PFSK-1 (cell line): ENCODE measurements around the gene ETFA.

Experiments used
- FOXP2 ChIP-seq: optimal IDR thresholded peaks from 2 replicates; pipeline ENCODE3; 2011; ENCODE audit warnings: borderline replicate concordance, control low read depth, inconsistent platforms; ENCODE audit not compliant: insufficient read depth; ENCODE audit errors: extremely low read length, extremely low read depth
- POLR2AphosphoS5 ChIP-seq: IDR thresholded peaks from 2 replicates; pipeline ENCODE4 v1.6.1; 2012; ENCODE audit warnings: low read depth, mild to moderate bottlenecking, control low read depth, low read length, moderate library complexity
- SIN3A ChIP-seq: IDR thresholded peaks from 2 replicates; pipeline ENCODE4 v1.6.1; 2012; ENCODE audit warnings: mild to moderate bottlenecking, low read length, moderate library complexity, borderline replicate concordance; ENCODE audit not compliant: insufficient read depth
- TAF1 ChIP-seq: IDR thresholded peaks from 2 replicates; pipeline ENCODE4 v1.6.1; 2012; ENCODE audit warnings: low read length, control low read depth, borderline replicate concordance; ENCODE audit not compliant: insufficient read depth
- TF ChIP-seq, protein P1 (sequence below), 2 experiments: IDR thresholded peaks; 2 replicates each; pipeline versions ENCODE4 v1.6.1 to v1.8.0; 2011 to 2012; ENCODE audit warnings: low read depth in 2 of 2, low read length in 2 of 2, control low read depth in 1 of 2, inconsistent platforms in 1 of 2, mild to moderate bottlenecking in 1 of 2, moderate library complexity in 1 of 2; ENCODE audit not compliant: insufficient read depth in 1 of 2

- TF ChIP-seq FOXP2 (no peak), POLR2AphosphoS5 (no peak), TAF1 (no peak), SIN3A (no peak)
- TF ChIP-seq, protein P1, sequence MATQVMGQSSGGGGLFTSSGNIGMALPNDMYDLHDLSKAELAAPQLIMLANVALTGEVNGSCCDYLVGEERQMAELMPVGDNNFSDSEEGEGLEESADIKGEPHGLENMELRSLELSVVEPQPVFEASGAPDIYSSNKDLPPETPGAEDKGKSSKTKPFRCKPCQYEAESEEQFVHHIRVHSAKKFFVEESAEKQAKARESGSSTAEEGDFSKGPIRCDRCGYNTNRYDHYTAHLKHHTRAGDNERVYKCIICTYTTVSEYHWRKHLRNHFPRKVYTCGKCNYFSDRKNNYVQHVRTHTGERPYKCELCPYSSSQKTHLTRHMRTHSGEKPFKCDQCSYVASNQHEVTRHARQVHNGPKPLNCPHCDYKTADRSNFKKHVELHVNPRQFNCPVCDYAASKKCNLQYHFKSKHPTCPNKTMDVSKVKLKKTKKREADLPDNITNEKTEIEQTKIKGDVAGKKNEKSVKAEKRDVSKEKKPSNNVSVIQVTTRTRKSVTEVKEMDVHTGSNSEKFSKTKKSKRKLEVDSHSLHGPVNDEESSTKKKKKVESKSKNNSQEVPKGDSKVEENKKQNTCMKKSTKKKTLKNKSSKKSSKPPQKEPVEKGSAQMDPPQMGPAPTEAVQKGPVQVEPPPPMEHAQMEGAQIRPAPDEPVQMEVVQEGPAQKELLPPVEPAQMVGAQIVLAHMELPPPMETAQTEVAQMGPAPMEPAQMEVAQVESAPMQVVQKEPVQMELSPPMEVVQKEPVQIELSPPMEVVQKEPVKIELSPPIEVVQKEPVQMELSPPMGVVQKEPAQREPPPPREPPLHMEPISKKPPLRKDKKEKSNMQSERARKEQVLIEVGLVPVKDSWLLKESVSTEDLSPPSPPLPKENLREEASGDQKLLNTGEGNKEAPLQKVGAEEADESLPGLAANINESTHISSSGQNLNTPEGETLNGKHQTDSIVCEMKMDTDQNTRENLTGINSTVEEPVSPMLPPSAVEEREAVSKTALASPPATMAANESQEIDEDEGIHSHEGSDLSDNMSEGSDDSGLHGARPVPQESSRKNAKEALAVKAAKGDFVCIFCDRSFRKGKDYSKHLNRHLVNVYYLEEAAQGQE (IDR thresholded peaks at IDR 0.05; ENCODE audit: insufficient read depth in 1 of 2, low read depth in 2 of 2, low read length in 2 of 2), result no peak
Observed at GRCh38 chr15:76328958-76329357, 17.7 kb upstream of the ETFA start.
